ENCODE data around the gene BSN.

Gene BSN

GRCh38 chr3:49530231-49530630 is 24.0 kb upstream of the BSN start:
- no peak overlapping the region for H3K4me3 ChIP-seq (ENCODE audit: control insufficient read depth, low read depth, low read length)
- no peak for TF ChIP-seq CTCF (IDR thresholded peaks at IDR 0.05; ENCODE audit: control insufficient read depth, insufficient read depth, low read depth, low read length, missing control alignments)
- DNase-seq (ENCODE audit: low read depth): no peak

GRCh38 chr3:49530701-49531100 is 23.6 kb upstream of the BSN start:
- DNase-seq (ENCODE audit: low read depth): no peak

GRCh38 chr3:49531218-49531617 is 23.1 kb upstream of the BSN start:
- TF ChIP-seq CTCF (IDR thresholded peaks at IDR 0.05; ENCODE audit: control insufficient read depth, insufficient read depth, low read depth, low read length, missing control alignments): no peak
- no peak overlapping the region for H3K4me3 ChIP-seq (ENCODE audit: control insufficient read depth, low read depth, low read length)
- DNase-seq (ENCODE audit: low read depth): no peak

More at GRCh38 chr3:49530701-49531100, 23.6 kb upstream of the BSN start:
- TF ChIP-seq CTCF (IDR thresholded peaks at IDR 0.05; ENCODE audit: control insufficient read depth, insufficient read depth, low read depth, low read length, missing control alignments): no peak
- H3K4me3 ChIP-seq (ENCODE audit: control insufficient read depth, low read depth, low read length): no peak overlapping the region

- no peak for TF ChIP-seq CTCF (IDR thresholded peaks at IDR 0.05; ENCODE audit: control insufficient read depth, insufficient read depth, low read depth, low read length, missing control alignments)
- no peak for DNase-seq (ENCODE audit: low read depth)
- H3K4me3 ChIP-seq (ENCODE audit: control insufficient read depth, low read depth, low read length): no peak overlapping the region
These were observed 22.6 kb upstream of the BSN start for GRCh38 chr3:49531715-49532114.

- TF ChIP-seq CTCF (IDR thresholded peaks at IDR 0.05; ENCODE audit: control insufficient read depth, insufficient read depth, low read depth, low read length, missing control alignments): no peak
- no peak for DNase-seq (ENCODE audit: low read depth)
- H3K4me3 ChIP-seq (ENCODE audit: control insufficient read depth, low read depth, low read length): no peak overlapping the region
These were observed 21.2 kb upstream of the BSN start for GRCh38 chr3:49533031-49533430.

GRCh38 chr3:49533786-49534519 is 20.3 kb upstream of the BSN start:
- TF ChIP-seq CTCF (IDR thresholded peaks at IDR 0.05; ENCODE audit: control insufficient read depth, insufficient read depth, low read depth, low read length, missing control alignments): no peak

More at GRCh38 chr3:49533786-49534519, 20.3 kb upstream of the BSN start:
- H3K4me3 ChIP-seq (ENCODE audit: control insufficient read depth, low read depth, low read length): no peak overlapping the region
- no peak for DNase-seq (ENCODE audit: low read depth)

Measured in AG09309 (cell line).